ENCODE results near the gene MRPL21.

DNA sequence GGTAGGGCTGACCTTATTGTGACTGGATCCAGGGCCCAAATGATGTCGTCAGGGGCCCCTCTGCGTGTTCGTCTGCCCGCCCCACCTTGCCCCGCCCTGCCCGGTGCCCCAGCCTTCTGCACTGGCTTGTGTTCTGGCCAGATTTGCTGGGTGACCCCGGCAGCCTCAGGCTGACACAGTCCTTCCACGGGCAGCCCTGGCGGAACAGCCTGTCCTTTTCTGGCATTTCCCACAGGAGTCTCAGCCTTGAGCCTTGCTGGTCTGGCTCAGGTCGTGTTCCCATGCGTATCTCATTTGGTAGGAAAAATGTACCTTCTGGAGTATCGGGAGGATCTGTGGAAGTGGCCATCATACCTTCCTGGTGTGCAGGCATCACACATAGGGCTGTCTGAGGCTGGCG, 31.0 kb upstream of the MRPL21 start:
- TF ChIP-seq, protein P1, sequence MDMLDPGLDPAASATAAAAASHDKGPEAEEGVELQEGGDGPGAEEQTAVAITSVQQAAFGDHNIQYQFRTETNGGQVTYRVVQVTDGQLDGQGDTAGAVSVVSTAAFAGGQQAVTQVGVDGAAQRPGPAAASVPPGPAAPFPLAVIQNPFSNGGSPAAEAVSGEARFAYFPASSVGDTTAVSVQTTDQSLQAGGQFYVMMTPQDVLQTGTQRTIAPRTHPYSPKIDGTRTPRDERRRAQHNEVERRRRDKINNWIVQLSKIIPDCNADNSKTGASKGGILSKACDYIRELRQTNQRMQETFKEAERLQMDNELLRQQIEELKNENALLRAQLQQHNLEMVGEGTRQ (CRISPR knock-in tag; IDR thresholded peaks at IDR 0.05), result no peak
- TF ChIP-seq, protein P2, sequence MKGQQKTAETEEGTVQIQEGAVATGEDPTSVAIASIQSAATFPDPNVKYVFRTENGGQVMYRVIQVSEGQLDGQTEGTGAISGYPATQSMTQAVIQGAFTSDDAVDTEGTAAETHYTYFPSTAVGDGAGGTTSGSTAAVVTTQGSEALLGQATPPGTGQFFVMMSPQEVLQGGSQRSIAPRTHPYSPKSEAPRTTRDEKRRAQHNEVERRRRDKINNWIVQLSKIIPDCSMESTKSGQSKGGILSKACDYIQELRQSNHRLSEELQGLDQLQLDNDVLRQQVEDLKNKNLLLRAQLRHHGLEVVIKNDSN (CRISPR knock-in tag; IDR thresholded peaks at IDR 0.05), result no peak
- TF ChIP-seq PHF8 (IDR thresholded peaks at IDR 0.05; ENCODE audit: borderline replicate concordance, low read length) (no peak), KLF13 (tag; IDR thresholded peaks at IDR 0.05; ENCODE audit: borderline replicate concordance, low read depth) (no peak), U2AF1 (optimal IDR thresholded peaks at IDR 0.05; ENCODE audit: low read depth, low read length) (no peak)
- TF ChIP-seq, protein P3, sequence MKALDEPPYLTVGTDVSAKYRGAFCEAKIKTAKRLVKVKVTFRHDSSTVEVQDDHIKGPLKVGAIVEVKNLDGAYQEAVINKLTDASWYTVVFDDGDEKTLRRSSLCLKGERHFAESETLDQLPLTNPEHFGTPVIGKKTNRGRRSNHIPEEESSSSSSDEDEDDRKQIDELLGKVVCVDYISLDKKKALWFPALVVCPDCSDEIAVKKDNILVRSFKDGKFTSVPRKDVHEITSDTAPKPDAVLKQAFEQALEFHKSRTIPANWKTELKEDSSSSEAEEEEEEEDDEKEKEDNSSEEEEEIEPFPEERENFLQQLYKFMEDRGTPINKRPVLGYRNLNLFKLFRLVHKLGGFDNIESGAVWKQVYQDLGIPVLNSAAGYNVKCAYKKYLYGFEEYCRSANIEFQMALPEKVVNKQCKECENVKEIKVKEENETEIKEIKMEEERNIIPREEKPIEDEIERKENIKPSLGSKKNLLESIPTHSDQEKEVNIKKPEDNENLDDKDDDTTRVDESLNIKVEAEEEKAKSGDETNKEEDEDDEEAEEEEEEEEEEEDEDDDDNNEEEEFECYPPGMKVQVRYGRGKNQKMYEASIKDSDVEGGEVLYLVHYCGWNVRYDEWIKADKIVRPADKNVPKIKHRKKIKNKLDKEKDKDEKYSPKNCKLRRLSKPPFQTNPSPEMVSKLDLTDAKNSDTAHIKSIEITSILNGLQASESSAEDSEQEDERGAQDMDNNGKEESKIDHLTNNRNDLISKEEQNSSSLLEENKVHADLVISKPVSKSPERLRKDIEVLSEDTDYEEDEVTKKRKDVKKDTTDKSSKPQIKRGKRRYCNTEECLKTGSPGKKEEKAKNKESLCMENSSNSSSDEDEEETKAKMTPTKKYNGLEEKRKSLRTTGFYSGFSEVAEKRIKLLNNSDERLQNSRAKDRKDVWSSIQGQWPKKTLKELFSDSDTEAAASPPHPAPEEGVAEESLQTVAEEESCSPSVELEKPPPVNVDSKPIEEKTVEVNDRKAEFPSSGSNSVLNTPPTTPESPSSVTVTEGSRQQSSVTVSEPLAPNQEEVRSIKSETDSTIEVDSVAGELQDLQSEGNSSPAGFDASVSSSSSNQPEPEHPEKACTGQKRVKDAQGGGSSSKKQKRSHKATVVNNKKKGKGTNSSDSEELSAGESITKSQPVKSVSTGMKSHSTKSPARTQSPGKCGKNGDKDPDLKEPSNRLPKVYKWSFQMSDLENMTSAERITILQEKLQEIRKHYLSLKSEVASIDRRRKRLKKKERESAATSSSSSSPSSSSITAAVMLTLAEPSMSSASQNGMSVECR (CRISPR knock-in tag; IDR thresholded peaks at IDR 0.05), result no peak

Measured in K562 (cell line).